22Rv1 (cell line): ENCODE results near the gene LRRC3.

ENCODE experiments used
- H3K27ac ChIP-seq: fragments of 450-650 bp; 2 replicates; pipeline ENCODE4 v1.5.1; 2017
- ZFX ChIP-seq: fragments of 450-650 bp; IDR thresholded peaks from 2 replicates; pipeline ENCODE4 v1.6.1; 2017; ENCODE audit warnings: antibody characterized with exemption, borderline replicate concordance
- TF ChIP-seq, protein P1 (sequence below): fragments of 450-650 bp; IDR thresholded peaks from 2 replicates; pipeline ENCODE4 v1.5.1; 2017; ENCODE audit warnings: mild to moderate bottlenecking

The LRRC3 gene

DNA sequence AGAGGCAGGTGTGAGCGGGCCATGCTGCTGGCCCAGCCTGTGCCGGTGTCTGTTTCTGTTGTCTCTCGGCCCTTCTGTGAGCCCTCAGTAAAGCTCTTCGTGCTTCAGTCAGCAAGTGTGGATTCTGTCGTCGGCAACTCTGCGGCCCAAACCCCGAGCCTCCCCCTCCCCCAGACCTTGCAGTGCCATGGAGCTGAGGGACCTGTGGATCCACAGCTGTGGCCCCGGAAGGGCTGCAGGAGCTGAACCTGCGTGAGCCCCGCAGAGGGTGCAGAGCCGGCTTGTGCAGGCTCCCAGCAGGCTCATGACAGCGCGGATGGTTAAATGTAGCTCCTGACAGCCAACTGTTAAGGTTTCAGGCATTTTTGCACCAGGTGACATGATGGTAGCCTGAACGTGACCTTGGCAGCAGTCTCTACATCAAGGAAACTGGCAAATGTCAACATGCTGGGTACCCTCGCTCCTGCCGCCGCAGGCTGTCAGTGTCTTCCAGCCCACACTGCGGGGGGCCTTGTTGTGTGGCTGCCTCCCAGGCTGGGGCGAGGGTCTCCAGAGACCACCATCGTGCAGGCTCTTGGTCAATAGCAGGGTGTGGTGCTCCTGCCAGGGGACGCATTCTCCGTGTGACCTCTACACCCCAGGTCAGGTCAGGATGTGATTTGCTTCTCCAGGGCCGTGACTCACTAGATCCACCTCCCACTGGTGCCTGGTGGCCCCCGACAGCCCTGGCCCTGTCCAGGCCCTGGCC is 7.0 kb downstream of the LRRC3 start:
- H3K27ac ChIP-seq: no peak overlapping the region
- TF ChIP-seq, protein P1, sequence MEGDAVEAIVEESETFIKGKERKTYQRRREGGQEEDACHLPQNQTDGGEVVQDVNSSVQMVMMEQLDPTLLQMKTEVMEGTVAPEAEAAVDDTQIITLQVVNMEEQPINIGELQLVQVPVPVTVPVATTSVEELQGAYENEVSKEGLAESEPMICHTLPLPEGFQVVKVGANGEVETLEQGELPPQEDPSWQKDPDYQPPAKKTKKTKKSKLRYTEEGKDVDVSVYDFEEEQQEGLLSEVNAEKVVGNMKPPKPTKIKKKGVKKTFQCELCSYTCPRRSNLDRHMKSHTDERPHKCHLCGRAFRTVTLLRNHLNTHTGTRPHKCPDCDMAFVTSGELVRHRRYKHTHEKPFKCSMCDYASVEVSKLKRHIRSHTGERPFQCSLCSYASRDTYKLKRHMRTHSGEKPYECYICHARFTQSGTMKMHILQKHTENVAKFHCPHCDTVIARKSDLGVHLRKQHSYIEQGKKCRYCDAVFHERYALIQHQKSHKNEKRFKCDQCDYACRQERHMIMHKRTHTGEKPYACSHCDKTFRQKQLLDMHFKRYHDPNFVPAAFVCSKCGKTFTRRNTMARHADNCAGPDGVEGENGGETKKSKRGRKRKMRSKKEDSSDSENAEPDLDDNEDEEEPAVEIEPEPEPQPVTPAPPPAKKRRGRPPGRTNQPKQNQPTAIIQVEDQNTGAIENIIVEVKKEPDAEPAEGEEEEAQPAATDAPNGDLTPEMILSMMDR: no peak
- no peak for TF ChIP-seq ZFX

DNA sequence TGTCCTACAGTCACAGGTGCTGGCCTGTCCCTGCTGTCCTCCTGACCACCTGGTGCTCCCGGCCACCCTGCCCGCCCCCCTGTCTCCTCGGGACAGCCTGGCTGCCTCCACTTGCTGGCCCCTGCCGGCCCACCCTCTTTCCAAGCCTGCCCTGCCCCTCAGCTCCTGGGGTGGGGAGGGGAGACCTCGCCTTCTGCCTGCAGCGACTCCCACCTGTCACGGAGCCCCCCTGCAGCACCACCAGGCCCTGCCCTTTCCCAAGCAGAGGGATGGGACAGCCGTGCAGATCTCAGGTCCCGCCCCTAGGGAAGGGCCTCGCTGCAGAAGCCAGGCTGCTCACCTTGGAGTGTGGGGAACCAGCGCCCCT is 7.5 kb downstream of the LRRC3 start:
- no peak for TF ChIP-seq ZFX
- TF ChIP-seq, protein P1: no peak
- no peak overlapping the region for H3K27ac ChIP-seq

DNA sequence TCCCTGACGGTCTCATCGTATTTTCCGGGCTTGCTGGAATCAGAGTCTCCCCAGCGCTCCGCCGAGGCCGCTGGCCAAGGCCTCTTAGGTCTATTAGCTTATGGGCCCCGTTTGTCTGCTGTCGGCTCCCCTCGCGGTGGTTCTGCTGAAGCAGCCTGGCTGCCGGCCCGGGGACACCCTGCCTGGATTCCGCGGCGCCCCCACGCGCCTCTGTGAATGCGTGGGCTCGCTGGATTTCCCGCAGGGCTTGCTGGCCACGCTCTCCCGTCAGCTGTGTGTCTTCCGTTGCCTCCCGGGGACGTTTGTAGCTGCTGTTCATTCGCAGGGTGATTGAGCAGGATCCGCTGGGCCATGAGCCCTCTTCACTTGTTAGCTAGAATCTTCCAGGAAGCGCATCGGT is 8.4 kb downstream of the LRRC3 start:
- TF ChIP-seq, protein P1: no peak
- no peak for TF ChIP-seq ZFX
- H3K27ac ChIP-seq: no peak overlapping the region

DNA sequence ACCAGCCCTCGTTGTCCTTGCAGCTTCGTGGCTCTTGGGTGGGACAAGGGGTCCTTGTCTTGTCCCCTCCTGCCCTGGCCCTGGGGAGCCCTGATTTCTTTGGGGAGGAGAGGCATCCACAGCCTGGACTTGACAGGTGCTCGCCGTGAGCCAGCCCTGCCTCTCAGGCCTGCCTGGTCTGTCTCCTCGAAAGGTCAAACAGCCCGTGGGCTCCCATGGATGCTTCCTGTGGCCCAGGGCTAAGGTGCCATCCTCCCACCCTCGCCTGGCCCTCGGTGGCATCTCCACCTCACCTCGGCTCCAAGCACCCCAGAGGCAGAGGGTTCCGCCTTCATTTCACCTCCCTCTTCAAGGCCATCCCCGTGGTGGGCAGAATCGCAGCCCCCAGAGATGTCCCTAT is 9.0 kb downstream of the LRRC3 start:
- TF ChIP-seq, protein P1: no peak
- no peak for TF ChIP-seq ZFX
- H3K27ac ChIP-seq: no peak overlapping the region

DNA sequence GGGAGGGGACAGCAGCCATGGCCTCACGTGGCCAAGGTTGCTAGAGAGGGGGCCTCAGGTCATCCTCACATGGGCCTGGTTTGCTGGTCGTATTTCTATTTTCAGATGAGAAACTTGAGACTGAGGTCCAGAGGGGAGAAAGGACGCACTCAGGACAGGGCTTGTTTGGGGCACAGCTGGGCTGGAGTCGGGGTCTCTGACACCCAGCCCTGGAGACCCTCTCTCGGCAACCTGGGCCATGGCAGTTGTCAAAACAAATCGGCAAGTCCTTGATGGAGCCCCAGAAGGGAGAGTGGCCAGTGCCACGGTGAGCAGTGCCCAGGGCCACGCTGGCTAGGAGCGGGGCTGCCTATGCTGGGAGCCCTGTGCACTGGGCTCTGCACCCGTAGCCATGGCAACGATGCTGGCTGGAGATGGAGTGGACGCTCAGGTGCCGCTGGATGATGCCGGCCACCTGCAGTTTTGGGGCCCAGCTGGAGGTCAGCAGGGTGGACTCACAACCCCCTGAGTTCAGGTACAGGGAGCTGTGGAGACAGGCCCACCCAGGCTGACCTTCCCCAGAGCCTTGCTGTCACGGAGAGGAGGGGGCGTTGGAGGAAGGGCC is 11.1 kb downstream of the LRRC3 start:
- no peak overlapping the region for H3K27ac ChIP-seq
- TF ChIP-seq, protein P1: no peak
- no peak for TF ChIP-seq ZFX

DNA sequence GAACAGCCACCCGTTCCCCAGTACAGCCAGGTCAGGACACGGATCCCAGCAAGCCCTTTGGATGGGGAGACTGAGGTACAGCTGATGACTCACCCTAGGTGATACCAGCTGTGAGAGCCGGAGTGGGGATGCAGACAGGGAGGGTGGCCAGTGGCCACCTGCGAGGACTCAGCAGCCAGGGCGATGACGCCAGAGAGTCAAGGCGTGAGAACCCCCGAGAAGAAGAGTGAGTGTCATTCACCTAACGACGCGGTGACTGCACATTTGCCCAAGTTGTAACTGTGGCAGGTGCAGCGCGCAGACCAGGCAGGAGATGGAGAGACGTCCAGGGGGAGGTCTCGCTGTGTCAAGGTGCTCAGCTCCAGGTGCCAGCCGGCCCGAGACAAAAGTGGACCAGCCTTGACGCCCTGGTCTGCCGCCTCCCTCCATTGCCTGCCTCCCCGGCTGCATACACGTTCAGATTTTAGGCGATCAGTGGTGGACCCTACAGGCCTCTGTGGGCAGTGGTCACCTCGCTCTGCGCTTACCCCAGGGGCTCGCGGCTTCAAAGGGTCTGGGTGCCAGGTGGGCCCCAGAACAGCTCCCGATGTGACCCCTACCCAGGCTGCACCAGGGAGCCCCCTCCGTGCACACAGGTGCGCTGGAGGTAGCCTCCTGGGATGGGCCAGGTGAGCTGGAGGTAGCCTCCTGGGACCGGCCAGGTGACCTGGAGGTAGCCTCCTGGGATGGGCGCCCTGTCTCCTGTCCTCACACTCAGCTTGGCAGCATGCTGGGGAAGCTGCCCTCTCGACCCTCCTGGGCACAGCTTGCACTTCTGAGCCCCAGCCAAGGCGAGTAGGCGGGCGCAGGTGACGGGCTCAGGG is 11.9 kb downstream of the LRRC3 start:
- H3K27ac ChIP-seq: no peak overlapping the region
- TF ChIP-seq, protein P1: no peak
- TF ChIP-seq ZFX: no peak

DNA sequence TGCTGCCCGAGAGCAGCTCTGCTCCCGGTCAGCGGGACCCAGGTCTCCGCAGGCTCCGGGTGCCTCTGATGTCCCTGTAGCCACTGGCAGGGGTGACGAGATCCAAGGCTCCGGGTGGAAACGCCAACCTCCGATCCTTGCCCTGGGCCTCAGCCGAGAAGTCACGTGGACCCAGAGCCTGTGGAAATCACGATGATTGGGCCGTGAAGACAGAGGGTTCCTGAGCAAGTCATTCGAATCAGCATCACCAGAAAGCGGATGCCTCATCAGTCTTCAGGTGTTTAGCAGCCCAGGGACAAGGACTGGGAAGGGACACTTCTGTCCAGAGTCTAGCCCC is 12.5 kb downstream of the LRRC3 start:
- TF ChIP-seq, protein P1: no peak
- TF ChIP-seq ZFX: no peak

More for the DNA sequence above, 12.5 kb downstream of the LRRC3 start:
- no peak overlapping the region for H3K27ac ChIP-seq
